NCI-H1694 treated with DMSO at 0.1 percent for 48 hours (cell line): ENCODE measurements around the gene ATP5F1B.

ENCODE experiments used
- DNase-seq: peaks from one replicate; lab custom pipeline; 2025; lab: John Stamatoyannopoulos, UW

Gene ATP5F1B

GRCh38 chr12:56645201-56645716 lies 525 bp downstream of the ATP5F1B start:
- DNase-seq = no peak

- no peak for DNase-seq
Measured at GRCh38 chr12:56644654-56645053, 1.1 kb downstream of the ATP5F1B start.

GRCh38 chr12:56641219-56641618 lies 4.6 kb downstream of the ATP5F1B start:
- no peak for DNase-seq

GRCh38 chr12:56637621-56638020 lies 8.2 kb downstream of the ATP5F1B start:
- DNase-seq = no peak

GRCh38 chr12:56636675-56637540 lies 8.9 kb downstream of the ATP5F1B start:
- DNase-seq = peak; percentile 97

GRCh38 chr12:56635806-56636674 lies 9.7 kb downstream of the ATP5F1B start:
- peak; percentile 72 for DNase-seq

- DNase-seq = peak; percentile 8
Measured at GRCh38 chr12:56634837-56635791, 10.7 kb downstream of the ATP5F1B start.

GRCh38 chr12:56634242-56634836 lies 11.4 kb downstream of the ATP5F1B start:
- DNase-seq = no peak

GRCh38 chr12:56633468-56634241 lies 12.1 kb downstream of the ATP5F1B start:
- no peak for DNase-seq

GRCh38 chr12:56632701-56633467 lies 12.9 kb downstream of the ATP5F1B start:
- DNase-seq = no peak

GRCh38 chr12:56631790-56632700 lies 13.7 kb downstream of the ATP5F1B start:
- DNase-seq = no peak

GRCh38 chr12:56630180-56630632 lies 15.6 kb downstream of the ATP5F1B start, which contains the start of gene BAZ2A:
Gene BAZ2A, minus strand, starts transcription at chr12:56630326. Its CDS starts 12,796 bp downstream, at chr12:56617530.
- DNase-seq = peak; percentile 54

- DNase-seq = no peak
Measured at GRCh38 chr12:56629459-56630179, 16.2 kb downstream of the ATP5F1B start.

GRCh38 chr12:56628671-56629458 lies 16.9 kb downstream of the ATP5F1B start:
- DNase-seq = no peak

GRCh38 chr12:56626701-56627100 lies 19.1 kb downstream of the ATP5F1B start:
- DNase-seq = no peak

- DNase-seq = no peak
Measured at GRCh38 chr12:56622535-56622934, 23.2 kb downstream of the ATP5F1B start.

- DNase-seq = no peak
Measured at GRCh38 chr12:56616925-56617324, 28.9 kb downstream of the ATP5F1B start.
